Left lobe of liver (tissue), 2 donors: Measurements from ENCODE around the gene RNF44. TPM values are rescaled to one million over a fixed set of nuclear protein-coding genes. Genes with fewer than 3 reads are reported as not detected.
A peak's percentile ranks its signal among the peaks of the same experiment; 100 is the strongest.

Experiments
- ATAC-seq: fragments of 200-7000 bp; cut with Tn5 transposase; one replicate; pipeline ENCODE4 v1.9.1; 2020; ENCODE audit warnings: mild to moderate bottlenecking, moderate library complexity
- DNase-seq: peaks from one replicate; pipeline ENCODE4 v3.0.0-alpha.2; 2020; ENCODE audit warnings: low spot score
- total RNA-seq: library from RNA; stranded (reverse); gene quantifications from one replicate; pipeline ENCODE4 v1.2.1, GENCODE V29; 2021
- donor health status: DM: no; HTN: no; CAD: no; lungs with moderate emphysema.
- donor health status: DM: no; HTN: yes; CAD: no.

Gene RNF44
- total RNA-seq, 1 donor from 2014 or later = 15.3 TPM

- ATAC-seq (peak; percentile 75), DNase-seq (peak; percentile 99)
Measured at GRCh38 chr5:176537554-176538229, 490 bp upstream of the RNF44 start.

DNA sequence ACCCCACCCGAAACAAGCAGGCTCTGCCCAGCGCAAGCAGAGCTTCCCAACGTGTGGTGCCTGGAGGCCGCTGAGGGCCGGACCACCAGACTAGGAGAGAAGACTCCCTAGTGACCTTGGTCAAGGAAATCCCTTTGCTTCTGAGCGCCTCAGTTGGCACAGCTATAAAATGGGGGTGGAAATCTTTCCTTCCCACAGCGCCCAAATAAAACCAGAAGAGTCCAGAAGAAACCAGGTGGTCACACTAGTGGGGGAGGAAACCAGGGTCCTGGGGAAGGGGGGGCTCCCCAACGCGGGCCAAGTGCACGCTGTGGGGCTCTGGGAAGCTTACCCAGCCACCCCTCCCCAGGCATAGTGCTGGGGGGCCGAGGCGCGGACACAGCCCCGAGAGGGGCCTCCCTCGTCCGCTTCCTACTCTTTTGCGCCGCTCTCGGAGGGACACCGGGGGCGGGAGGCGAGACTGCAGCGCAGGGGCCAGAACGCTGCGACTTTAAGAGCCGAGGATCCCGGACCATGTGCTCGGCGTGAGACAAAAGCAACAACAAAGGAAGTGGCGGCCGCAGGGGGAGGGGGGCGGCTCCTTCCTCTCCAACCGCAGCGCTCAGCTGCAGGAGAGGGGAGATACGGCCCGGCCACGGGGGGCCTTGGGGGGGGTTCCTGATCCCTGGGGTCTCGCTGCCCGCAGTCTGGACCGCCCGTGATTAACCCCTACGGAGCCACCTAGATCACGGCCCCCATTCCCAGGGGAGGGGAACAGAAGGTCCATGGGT is 885 bp downstream of the RNF44 start:
- ATAC-seq = peak; percentile 27
- peak; percentile 75 for DNase-seq

DNA sequence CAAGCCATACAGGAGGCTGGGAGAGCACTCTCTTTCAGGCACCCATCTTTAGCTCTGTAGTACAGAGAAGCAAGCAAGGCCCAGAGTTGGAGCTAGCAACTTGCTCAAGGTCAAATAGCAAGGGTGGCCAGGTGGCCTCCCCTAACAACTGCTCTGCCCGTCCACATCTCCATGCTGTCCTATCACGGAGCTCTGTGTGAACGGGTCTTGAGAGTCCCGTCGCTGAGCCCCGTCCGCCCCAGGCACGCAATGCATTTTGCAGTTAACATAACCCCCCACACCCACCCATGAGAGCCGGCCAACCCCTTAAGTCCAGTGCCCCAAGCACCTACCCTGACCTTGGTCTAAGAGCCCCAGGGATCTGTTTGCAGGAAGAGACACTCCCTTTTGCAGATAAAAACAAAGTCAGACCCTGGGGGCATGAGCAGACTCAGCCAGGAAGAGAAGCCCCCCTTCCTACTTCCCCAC is 1.5 kb downstream of the RNF44 start:
- DNase-seq (peak; percentile 46), ATAC-seq (no peak)

DNA sequence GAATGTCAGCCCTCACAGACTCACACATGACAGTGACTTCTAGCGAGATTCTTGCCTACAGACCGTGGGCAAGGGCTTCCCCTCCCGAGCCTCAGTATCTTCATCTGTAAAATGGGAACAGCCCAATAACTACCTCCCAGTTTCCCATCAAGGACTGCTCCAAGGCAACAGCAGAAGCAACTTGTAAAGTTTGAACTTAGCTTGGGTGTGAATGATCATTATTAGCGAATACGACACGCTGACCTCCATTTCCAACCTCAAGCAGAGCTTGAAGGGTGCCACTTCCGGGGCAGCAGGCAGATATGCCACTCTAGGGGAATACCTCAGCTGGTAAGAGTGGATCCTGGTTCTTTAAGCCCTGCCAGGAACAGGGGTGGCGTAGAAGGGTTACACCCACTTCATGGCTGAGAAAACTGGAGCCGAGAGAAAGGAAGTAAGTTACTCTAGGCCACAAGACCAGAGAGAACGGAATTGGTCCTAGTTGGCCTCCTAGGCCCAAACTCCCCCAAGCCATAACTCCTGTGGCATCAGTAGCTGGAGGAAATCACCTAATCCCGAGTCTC is 2.0 kb downstream of the RNF44 start:
- ATAC-seq (no peak), DNase-seq (peak; percentile 48)

DNA sequence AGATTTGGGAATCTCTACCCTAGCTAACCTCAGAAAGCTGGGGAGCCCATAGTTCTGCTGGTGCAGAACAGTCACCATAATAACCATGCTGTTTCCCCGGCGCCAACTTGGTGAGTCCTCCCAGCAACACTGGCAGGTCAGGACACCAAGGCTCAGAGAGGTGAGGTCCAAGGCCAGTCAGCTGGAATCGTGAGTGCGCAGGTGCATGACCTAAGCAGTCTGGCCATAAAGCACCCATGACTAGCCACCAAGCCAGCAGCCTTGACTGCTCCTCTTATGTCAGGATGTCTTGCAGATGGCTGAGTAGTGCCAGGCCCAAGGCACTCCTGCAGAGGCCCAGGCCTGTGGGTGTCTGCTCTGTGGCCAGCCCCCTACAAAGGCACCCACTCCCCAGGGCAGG is 2.6 kb downstream of the RNF44 start:
- ATAC-seq = peak; percentile 15
- DNase-seq = peak; percentile 82

DNA sequence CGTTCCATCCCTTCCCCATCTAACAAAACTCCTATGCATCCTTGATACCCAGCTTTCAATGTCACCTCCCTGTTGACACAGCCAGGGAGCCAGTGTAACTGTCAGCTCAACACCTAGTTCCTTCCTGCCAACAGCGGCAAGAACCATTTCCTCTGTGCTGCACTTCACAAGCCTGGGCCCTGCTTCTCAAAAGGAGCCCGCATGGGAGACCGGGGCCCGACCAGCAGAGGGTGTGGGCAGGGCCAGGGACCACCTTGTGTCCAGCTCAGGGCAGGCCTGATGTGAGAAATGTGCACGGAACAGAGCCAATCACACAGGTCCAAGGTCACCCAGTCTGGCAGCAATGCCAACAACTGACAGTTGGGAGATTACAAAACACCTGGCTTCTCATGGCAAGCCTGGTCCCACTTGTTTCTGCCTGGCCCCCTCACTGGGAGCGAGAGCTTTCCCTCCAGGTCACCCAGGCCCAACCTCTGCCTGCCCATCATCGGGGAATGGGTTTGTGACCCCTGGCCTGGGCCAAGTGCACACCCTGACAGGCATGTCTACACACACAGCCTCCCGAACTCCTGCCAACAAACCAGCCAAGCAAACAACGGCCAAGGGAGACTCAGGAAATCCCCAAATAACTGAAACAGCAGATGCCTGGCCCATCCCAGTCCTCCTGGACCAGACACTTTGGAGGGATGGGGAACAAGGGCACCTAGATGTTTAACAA is 3.1 kb downstream of the RNF44 start:
- DNase-seq = peak; percentile 87

GRCh38 chr5:176533390-176533789 is 3.8 kb downstream of the RNF44 start:
- DNase-seq (peak; percentile 57), ATAC-seq (no peak)

More for the DNA sequence above, 3.1 kb downstream of the RNF44 start:
- peak; percentile 45 for ATAC-seq

- ATAC-seq (no peak), DNase-seq (no peak)
Measured at GRCh38 chr5:176532795-176533194, 4.4 kb downstream of the RNF44 start.

DNA sequence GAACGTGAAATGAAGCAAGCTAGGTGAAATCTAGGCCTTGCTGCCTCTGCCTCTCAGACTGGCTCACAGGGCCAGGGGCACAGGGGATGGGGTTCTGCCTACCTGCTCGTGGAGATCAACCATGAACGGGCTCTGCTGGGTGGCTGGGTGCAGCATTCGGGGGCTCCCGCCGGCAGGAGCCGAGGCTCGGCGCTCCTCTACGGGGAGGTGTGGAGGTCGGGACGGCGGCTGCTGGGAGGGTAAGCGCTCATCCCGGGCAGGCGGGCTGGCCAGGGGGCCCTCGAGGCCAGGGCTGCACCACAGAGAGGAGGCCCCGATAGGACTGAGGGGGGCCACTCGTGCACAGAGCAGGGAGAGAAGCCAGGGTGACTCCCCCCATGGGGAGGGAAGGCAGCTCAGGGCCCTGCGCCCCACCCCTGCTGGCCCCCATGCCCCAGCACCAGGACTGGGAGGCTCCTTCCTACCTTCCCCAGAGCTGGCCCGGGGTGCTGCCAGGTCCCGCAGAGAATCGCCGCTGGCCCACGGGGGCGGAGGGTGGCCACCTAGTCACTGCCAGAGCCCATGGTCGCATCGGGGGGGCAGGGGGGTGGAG is 5.2 kb downstream of the RNF44 start:
- DNase-seq (no peak), ATAC-seq (no peak)

DNA sequence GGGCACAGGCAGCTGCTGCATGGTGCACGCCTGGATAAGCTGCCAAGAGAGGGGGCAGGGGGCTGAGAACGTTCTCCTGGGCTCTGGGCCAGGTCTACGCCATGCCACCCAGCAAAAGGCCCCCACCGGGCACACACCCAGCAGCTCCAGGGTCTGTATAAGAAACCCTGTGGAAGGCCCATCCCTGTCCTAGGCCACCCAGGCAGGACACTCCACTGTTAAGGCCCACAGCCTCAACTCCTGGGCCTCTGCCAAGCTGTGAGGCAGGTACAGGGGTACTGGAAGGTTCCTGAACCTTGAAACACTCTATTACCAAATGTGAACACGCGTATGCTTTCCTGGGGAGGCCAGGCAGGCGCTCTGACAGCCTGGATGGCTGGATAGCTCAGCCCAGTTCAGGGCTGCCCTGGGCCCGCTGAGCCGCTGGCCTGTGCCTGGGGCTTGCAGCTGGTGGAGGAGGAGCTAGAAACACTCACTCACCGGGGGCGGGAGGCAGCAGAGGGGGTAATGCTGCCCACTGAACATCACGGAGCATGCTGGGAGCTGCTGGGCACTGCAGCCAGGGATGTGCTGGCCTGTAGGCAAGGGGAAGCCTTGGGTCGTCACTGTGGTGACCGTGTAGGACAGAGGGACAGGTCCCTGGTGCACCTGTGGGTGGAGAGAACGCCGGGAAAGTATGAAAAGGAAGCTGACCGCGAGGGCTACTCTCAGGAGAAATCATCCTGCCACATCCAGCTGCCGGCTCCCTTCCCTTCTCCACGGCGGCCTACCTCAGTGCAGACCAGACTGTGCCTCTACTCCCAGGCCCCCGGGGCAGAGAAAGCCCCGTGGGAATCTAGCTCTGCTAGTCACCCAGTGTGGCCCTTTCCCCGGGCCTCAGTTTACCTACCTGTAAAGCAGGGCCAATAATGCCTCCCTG is 6.0 kb downstream of the RNF44 start:
- ATAC-seq = no peak
- no peak for DNase-seq

- ATAC-seq = no peak
- DNase-seq = no peak
Measured at GRCh38 chr5:176530393-176530982, 6.7 kb downstream of the RNF44 start.

DNA sequence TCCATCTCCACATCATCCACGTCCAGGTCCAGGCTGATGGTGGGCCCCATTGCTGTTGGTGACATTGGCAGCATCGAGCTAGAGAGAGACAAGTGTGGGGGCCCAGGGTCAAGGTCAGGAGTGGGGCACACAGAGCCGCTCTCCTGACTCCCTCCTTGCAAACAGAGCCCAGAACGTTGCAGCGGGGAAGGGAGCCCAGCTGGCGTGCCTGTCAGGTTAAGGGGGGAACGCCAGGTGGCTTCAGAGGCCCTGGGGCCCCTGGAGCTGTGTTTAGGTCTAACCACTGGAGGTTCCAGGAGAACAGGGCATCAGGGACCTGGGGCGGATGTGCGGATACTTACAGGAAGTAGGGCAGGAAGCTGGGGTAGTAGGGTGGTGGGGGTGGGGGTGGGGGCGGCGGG is 7.5 kb downstream of the RNF44 start:
- ATAC-seq (no peak), DNase-seq (no peak)

GRCh38 chr5:176529116-176529740 is 8.0 kb downstream of the RNF44 start:
- DNase-seq (no peak), ATAC-seq (no peak)

- ATAC-seq = no peak
- no peak for DNase-seq
Measured at GRCh38 chr5:176528761-176529115, 8.5 kb downstream of the RNF44 start.

DNA sequence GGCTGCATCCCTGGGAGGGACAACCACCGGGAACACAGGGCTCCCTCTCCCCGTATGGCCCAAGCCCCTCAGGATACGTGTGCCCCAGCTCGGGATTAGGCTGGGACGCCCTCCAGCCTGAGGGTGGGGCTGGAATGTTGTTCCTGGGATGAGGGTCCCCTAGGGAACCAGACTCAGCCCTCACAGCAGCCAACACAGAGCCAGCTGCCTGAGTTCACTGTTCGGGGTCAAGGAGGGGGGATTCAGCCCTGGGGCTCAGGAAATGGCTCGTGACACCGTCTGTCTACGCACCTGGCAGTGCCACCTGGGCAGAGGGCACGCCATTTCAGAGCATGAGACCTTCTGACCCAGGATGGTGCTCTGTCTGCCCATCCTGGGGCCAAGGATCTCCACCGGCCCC is 8.9 kb downstream of the RNF44 start:
- ATAC-seq (no peak), DNase-seq (no peak)

GRCh38 chr5:176527246-176528222 is 9.7 kb downstream of the RNF44 start:
- DNase-seq = no peak
- ATAC-seq = no peak

- DNase-seq (no peak), ATAC-seq (no peak)
Measured at GRCh38 chr5:176526462-176526861, 10.7 kb downstream of the RNF44 start.

DNA sequence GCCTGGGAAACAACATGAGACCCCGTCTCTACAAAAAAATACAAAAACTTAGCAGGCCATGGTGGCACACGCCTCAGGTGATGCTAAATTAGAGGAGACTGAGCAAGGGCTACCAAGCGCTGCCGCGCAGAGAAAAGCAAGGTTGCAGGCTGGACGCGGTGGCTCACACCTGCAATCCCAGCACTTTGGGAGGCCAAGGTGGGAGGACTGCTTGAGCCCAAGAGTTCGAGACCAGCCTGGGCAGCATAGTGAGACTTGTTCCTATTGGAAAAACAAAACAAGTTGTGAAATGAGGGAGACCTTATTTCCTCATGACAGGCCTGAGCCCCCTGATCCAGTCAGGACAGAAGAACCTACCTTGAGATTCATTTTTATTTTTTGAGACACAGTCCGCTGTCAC is 11.5 kb downstream of the RNF44 start:
- ATAC-seq (no peak), DNase-seq (no peak)
